ENCODE data around the gene RBM17.

DNA sequence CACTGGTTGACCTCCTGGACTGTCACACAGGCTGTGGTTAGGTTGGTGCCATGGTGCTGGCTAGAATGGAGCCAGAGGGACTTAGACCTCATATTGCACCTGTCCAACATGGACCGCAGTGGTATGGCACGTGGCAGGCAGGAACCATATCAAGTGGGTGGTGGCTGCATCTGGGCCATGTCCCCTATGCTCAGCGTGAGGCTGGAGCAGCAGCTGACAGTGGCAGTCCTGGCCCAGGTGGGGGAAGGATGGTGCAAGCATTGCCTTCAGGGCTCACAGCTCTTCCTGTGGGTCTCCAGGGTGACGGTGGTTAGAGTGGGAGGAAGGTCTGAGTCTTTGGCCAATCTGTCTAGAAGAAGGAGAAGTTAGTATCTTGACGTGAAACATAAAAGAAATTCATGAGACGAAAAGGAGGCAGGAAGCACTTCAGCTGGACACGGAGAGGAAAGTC, 59.4 kb downstream of the RBM17 start:
- TF ChIP-seq, protein P1, sequence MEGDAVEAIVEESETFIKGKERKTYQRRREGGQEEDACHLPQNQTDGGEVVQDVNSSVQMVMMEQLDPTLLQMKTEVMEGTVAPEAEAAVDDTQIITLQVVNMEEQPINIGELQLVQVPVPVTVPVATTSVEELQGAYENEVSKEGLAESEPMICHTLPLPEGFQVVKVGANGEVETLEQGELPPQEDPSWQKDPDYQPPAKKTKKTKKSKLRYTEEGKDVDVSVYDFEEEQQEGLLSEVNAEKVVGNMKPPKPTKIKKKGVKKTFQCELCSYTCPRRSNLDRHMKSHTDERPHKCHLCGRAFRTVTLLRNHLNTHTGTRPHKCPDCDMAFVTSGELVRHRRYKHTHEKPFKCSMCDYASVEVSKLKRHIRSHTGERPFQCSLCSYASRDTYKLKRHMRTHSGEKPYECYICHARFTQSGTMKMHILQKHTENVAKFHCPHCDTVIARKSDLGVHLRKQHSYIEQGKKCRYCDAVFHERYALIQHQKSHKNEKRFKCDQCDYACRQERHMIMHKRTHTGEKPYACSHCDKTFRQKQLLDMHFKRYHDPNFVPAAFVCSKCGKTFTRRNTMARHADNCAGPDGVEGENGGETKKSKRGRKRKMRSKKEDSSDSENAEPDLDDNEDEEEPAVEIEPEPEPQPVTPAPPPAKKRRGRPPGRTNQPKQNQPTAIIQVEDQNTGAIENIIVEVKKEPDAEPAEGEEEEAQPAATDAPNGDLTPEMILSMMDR (IDR thresholded peaks at IDR 0.05): no peak
- no peak for TF ChIP-seq POLR2AphosphoS5 (IDR thresholded peaks at IDR 0.05; ENCODE audit: low read depth, low read length)

All from Panc1 (cell line).